ENCODE data around the gene PRR5.

PRR5 gene

DNA sequence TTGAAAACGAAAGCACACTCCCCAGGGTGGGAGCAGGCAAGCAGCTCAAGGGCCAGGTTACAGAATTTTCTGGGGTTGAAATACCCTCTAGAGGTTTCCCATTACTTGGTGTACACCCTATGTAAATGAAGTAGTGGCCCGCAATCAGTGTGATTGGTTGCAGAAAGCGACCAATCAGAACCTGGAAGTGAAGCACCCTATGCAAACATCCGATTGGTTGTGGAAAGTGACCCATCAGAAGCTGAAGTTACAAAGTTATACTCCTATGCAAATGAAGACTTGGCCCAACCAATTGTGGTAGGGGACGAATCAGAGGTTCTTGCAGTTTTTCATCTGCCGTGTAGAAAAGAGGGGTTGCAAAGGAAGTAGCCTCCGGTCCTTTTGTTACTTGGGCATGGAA is 19.2 kb downstream of the PRR5 start:
- TF ChIP-seq, protein P1, sequence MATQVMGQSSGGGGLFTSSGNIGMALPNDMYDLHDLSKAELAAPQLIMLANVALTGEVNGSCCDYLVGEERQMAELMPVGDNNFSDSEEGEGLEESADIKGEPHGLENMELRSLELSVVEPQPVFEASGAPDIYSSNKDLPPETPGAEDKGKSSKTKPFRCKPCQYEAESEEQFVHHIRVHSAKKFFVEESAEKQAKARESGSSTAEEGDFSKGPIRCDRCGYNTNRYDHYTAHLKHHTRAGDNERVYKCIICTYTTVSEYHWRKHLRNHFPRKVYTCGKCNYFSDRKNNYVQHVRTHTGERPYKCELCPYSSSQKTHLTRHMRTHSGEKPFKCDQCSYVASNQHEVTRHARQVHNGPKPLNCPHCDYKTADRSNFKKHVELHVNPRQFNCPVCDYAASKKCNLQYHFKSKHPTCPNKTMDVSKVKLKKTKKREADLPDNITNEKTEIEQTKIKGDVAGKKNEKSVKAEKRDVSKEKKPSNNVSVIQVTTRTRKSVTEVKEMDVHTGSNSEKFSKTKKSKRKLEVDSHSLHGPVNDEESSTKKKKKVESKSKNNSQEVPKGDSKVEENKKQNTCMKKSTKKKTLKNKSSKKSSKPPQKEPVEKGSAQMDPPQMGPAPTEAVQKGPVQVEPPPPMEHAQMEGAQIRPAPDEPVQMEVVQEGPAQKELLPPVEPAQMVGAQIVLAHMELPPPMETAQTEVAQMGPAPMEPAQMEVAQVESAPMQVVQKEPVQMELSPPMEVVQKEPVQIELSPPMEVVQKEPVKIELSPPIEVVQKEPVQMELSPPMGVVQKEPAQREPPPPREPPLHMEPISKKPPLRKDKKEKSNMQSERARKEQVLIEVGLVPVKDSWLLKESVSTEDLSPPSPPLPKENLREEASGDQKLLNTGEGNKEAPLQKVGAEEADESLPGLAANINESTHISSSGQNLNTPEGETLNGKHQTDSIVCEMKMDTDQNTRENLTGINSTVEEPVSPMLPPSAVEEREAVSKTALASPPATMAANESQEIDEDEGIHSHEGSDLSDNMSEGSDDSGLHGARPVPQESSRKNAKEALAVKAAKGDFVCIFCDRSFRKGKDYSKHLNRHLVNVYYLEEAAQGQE (IDR thresholded peaks at IDR 0.05; ENCODE audit: insufficient read depth in 1 of 2, low read depth in 2 of 2, low read length in 2 of 2): no peak
- TF ChIP-seq TAF1 (IDR thresholded peaks at IDR 0.05; ENCODE audit: borderline replicate concordance, insufficient read depth, low read length) (no peak), POLR2AphosphoS5 (IDR thresholded peaks at IDR 0.05; ENCODE audit: low read depth, low read length) (no peak), SIN3A (IDR thresholded peaks at IDR 0.05; ENCODE audit: borderline replicate concordance, insufficient read depth, low read length) (no peak), FOXP2 (optimal IDR thresholded peaks at IDR 0.05; ENCODE audit: borderline replicate concordance, extremely low read depth, extremely low read length, insufficient read depth) (no peak)

DNA sequence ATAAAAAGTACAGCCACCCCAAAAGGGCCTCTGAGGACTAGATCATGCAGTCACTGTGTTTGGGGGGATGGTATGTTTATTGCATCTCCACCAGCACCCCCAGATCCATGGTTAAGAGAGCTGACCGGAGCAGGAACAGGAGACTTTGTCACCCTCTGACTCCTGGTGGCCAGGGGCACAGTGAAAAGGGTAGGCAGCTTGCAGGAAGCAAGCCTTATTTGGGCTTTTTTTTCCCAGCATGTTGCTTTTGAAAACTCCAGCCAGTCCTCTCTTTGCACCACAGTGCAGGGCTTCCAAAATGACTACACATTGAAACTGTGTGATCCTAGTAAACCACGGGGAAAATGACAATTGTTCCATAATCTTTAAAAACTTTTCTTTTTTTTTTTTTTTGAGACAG is 20.6 kb downstream of the PRR5 start:
- no peak for TF ChIP-seq FOXP2 (optimal IDR thresholded peaks at IDR 0.05; ENCODE audit: borderline replicate concordance, extremely low read depth, extremely low read length, insufficient read depth)
- no peak for TF ChIP-seq SIN3A (IDR thresholded peaks at IDR 0.05; ENCODE audit: borderline replicate concordance, insufficient read depth, low read length)
- TF ChIP-seq, protein P1 (IDR thresholded peaks at IDR 0.05; ENCODE audit: insufficient read depth in 1 of 2, low read depth in 2 of 2, low read length in 2 of 2): no peak
- no peak for TF ChIP-seq TAF1 (IDR thresholded peaks at IDR 0.05; ENCODE audit: borderline replicate concordance, insufficient read depth, low read length)
- no peak for TF ChIP-seq POLR2AphosphoS5 (IDR thresholded peaks at IDR 0.05; ENCODE audit: low read depth, low read length)

DNA sequence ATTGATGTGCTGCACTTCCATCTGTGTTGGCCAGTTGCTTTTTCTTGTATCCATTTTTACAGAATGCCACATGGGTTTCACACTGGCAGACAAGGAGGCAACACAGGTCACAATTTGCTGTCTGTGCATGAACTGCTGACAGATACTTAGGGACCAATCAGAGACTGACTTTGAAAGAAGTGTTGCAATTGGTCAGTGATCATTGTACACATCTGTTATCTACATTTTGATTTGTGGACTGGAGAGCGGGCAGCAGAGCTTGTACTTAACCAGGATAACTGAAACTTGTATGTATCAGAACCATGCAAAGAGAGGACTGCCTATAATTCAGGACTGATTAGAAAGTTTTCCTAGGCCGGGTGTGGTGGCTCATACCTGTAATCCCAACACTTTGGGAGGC is 21.8 kb downstream of the PRR5 start:
- no peak for TF ChIP-seq SIN3A (IDR thresholded peaks at IDR 0.05; ENCODE audit: borderline replicate concordance, insufficient read depth, low read length)
- TF ChIP-seq, protein P1 (IDR thresholded peaks at IDR 0.05; ENCODE audit: insufficient read depth in 1 of 2, low read depth in 2 of 2, low read length in 2 of 2): no peak
- TF ChIP-seq TAF1 (IDR thresholded peaks at IDR 0.05; ENCODE audit: borderline replicate concordance, insufficient read depth, low read length): no peak
- TF ChIP-seq POLR2AphosphoS5 (IDR thresholded peaks at IDR 0.05; ENCODE audit: low read depth, low read length): no peak
- TF ChIP-seq FOXP2 (optimal IDR thresholded peaks at IDR 0.05; ENCODE audit: borderline replicate concordance, extremely low read depth, extremely low read length, insufficient read depth): no peak

DNA sequence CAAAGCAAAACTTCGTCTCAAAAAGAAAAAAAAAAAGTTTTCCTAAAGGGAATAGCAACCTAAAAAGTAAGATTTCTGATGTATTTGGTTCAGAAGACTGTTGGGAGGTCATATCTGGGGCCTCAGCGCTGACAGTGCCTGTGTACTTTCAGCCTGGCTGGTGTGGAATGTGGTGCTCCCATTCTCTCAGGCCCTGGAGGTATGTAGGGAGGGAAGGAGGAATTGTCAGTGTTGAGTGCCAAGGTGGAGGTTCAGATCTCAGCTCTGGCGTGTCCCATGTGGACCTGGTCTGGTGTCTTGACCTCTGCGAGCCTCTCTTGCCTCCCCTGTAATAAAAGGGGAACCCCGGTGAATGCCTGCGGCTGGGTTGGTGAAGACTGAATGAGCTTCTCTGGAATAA is 22.4 kb downstream of the PRR5 start:
- TF ChIP-seq TAF1 (IDR thresholded peaks at IDR 0.05; ENCODE audit: borderline replicate concordance, insufficient read depth, low read length) (no peak), SIN3A (IDR thresholded peaks at IDR 0.05; ENCODE audit: borderline replicate concordance, insufficient read depth, low read length) (no peak), FOXP2 (optimal IDR thresholded peaks at IDR 0.05; ENCODE audit: borderline replicate concordance, extremely low read depth, extremely low read length, insufficient read depth) (no peak), POLR2AphosphoS5 (IDR thresholded peaks at IDR 0.05; ENCODE audit: low read depth, low read length) (no peak)
- TF ChIP-seq, protein P1 (IDR thresholded peaks at IDR 0.05; ENCODE audit: insufficient read depth in 1 of 2, low read depth in 2 of 2, low read length in 2 of 2): no peak

DNA sequence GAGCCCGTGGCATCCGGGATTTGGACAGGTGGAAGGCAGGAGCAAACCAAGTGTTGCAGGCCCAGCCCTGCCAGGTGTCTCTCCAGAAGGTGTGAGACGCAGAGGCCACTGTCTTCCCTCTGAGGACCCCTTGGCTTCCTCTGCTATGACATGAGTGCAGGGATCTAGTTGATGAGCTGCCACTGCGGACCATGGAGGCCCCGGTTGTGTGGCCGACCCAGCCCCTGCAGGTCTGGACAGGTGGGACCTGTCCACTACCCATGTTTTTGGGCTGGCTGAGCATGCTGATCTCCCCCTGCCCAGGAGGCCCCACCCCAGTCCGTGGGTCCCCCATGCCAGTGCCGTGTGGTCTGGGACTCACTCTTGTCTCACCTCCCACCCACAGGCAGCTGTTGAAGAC is 22.9 kb downstream of the PRR5 start:
- TF ChIP-seq POLR2AphosphoS5 (IDR thresholded peaks at IDR 0.05; ENCODE audit: low read depth, low read length) (no peak), FOXP2 (optimal IDR thresholded peaks at IDR 0.05; ENCODE audit: borderline replicate concordance, extremely low read depth, extremely low read length, insufficient read depth) (no peak), SIN3A (IDR thresholded peaks at IDR 0.05; ENCODE audit: borderline replicate concordance, insufficient read depth, low read length) (no peak)
